ENCODE measurements around the gene DHDH.

DNA sequence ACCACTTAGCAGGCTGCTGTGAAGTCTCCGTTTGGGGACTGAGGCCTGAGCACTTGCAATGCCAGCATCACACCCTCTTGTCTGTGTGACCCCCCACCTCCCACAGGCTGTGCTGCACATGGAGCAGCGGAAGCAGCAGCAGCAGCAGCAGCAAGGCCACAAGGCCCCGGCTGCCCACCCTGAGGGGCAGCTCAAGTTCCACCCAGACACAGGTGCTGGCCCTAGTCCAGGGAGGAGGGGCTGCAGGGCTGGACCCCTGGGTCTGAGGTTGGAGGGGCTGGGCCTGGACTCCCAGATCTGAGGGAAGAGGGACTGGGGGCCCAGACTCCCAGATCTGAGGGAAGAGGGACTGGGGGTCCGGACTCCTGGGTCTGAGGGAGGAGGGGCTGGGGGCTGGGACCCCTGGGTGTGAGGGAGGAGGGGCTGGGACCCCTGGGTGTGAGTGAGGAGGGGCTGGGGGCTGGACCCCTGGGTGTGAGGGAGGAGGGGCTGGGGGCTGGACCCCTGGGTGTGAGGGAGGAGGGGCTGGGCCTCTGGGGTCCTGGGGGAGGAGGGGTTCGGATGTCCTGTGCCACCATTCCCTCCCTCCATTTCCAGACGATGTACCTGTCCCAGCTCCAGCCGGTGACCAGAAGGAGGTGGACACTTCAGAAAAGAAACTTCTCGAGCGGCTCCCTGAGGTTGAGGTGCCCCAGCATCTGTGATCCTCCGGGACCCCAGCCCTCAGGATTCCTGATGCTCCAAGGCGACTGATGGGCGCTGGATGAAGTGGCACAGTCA, 11.6 kb upstream of the DHDH start:
- TF ChIP-seq POLR2AphosphoS5 (IDR thresholded peaks at IDR 0.05; ENCODE audit: low read depth, low read length) (no peak), TAF1 (IDR thresholded peaks at IDR 0.05; ENCODE audit: borderline replicate concordance, insufficient read depth, low read length) (no peak), FOXP2 (optimal IDR thresholded peaks at IDR 0.05; ENCODE audit: borderline replicate concordance, extremely low read depth, extremely low read length, insufficient read depth) (no peak), SIN3A (IDR thresholded peaks at IDR 0.05; ENCODE audit: borderline replicate concordance, insufficient read depth, low read length) (no peak)
- TF ChIP-seq, protein P1, sequence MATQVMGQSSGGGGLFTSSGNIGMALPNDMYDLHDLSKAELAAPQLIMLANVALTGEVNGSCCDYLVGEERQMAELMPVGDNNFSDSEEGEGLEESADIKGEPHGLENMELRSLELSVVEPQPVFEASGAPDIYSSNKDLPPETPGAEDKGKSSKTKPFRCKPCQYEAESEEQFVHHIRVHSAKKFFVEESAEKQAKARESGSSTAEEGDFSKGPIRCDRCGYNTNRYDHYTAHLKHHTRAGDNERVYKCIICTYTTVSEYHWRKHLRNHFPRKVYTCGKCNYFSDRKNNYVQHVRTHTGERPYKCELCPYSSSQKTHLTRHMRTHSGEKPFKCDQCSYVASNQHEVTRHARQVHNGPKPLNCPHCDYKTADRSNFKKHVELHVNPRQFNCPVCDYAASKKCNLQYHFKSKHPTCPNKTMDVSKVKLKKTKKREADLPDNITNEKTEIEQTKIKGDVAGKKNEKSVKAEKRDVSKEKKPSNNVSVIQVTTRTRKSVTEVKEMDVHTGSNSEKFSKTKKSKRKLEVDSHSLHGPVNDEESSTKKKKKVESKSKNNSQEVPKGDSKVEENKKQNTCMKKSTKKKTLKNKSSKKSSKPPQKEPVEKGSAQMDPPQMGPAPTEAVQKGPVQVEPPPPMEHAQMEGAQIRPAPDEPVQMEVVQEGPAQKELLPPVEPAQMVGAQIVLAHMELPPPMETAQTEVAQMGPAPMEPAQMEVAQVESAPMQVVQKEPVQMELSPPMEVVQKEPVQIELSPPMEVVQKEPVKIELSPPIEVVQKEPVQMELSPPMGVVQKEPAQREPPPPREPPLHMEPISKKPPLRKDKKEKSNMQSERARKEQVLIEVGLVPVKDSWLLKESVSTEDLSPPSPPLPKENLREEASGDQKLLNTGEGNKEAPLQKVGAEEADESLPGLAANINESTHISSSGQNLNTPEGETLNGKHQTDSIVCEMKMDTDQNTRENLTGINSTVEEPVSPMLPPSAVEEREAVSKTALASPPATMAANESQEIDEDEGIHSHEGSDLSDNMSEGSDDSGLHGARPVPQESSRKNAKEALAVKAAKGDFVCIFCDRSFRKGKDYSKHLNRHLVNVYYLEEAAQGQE (IDR thresholded peaks at IDR 0.05; ENCODE audit: insufficient read depth in 1 of 2, low read depth in 2 of 2, low read length in 2 of 2), result no peak
